ENCODE data around the gene NLRX1. TPM values are rescaled to one million over a fixed set of nuclear protein-coding genes. Genes with fewer than 3 reads are reported as not detected.
A peak's percentile ranks its signal among the peaks of the same experiment; 100 is the strongest.

The NLRX1 gene
- total RNA-seq, 1 experiment from 2014 or later, result 21.4 TPM

DNA sequence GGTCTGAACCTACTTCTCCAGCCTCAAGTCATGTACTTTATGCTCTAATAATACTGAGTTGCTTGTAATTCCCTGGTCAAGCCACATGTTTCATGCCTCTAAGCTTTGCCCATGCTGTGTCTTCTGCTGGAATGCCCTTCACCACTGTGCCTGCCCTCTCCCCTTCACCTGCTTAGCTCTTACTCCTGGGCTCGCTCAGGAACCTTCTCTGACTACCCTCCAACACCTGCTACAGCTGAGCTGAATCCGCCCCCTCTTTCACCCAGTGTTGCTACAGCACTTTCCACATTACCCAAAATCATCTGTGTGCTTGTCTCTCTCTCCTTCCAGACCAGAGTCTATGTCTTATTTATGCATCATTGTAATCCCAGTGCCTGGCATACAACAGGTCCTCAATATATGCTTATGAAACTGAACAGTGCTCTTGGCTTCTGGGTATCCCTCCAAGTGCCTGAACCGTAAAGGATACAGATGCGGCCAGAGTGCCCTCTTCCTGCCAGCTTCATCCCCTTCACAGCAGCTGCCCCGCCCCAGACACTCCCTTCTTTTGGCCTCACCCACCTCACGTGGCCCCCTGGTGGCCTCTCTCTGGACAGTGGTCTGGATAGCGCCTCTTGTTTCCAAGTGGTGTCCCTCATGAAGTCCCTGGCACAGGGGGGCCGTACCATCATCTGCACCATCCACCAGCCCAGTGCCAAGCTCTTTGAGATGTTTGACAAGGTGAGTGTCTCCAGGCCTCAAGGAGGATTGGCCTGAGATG is 12.6 kb upstream of the NLRX1 start:
- CTCF ChIA-PET, result interaction anchor here (0.9 to 1.7 kb wide), 7 partner anchors 8 to 182 kb away, joined by 3 to 7 read pairs (median 4); partner anchors contain the start of gene CBL
- BruUV-seq (replicated peaks), result no TSS peak

DNA sequence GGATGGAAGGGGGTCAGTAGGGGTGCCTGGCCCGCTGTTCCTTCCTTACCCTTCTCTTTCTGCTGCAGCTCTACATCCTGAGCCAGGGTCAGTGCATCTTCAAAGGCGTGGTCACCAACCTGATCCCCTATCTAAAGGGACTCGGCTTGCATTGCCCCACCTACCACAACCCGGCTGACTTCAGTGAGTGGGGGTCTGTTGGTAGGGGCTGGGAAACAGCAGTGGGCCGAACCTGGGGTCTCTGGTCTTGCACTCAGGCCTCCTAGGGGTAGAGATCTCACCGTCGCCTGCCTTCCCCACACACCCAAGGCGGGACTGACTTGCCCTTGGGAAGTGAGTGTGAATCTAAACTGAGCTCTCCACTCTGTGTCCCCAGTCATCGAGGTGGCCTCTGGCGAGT is 12.0 kb upstream of the NLRX1 start:
- no peaks in the 10 kb centered on the region for H4K20me1 ChIP-seq (ENCODE audit: insufficient read depth)
- H3K9me2 ChIP-seq (ENCODE audit: insufficient read depth), result no peaks in the 10 kb centered on the region
- H3K27ac ChIP-seq (ENCODE audit: low read depth, low read length), result no peak overlapping the region
- BruUV-seq (replicated peaks), result no TSS peak
- H3K4me2 ChIP-seq (ENCODE audit: low read length), result peak overlapping the region; percentile 38; the same call in 1 of the 2 replicates
- no peak overlapping the region for H2AFZ ChIP-seq (ENCODE audit: low read depth, low read length, poor library complexity, severe bottlenecking)
- TF ChIP-seq, protein P1, sequence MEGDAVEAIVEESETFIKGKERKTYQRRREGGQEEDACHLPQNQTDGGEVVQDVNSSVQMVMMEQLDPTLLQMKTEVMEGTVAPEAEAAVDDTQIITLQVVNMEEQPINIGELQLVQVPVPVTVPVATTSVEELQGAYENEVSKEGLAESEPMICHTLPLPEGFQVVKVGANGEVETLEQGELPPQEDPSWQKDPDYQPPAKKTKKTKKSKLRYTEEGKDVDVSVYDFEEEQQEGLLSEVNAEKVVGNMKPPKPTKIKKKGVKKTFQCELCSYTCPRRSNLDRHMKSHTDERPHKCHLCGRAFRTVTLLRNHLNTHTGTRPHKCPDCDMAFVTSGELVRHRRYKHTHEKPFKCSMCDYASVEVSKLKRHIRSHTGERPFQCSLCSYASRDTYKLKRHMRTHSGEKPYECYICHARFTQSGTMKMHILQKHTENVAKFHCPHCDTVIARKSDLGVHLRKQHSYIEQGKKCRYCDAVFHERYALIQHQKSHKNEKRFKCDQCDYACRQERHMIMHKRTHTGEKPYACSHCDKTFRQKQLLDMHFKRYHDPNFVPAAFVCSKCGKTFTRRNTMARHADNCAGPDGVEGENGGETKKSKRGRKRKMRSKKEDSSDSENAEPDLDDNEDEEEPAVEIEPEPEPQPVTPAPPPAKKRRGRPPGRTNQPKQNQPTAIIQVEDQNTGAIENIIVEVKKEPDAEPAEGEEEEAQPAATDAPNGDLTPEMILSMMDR (IDR thresholded peaks at IDR 0.05 in 2 of 3, conservative IDR thresholded peaks at IDR 0.05 in 1 of 3; ENCODE audit: borderline replicate concordance in 1 of 3, insufficient read depth in 1 of 3, low read depth in 2 of 3, low read length in 2 of 3), result peak in 1 of 3 experiments; percentile 5; a peak in 1 of 6 replicates
- no peak for TF ChIP-seq YY1 (IDR thresholded peaks at IDR 0.05; ENCODE audit: extremely low read depth, insufficient replicate concordance, low read depth, low read length)
- H3K4me1 ChIP-seq (ENCODE audit: control insufficient read depth in 1 of 2, insufficient read depth in 2 of 2, low read length in 2 of 2), result peaks cover 8 to 11% of the 10 kb centered on the region in 2 experiments; a peak in 3 of 4 replicates
- no peaks in the 10 kb centered on the region for H3K79me2 ChIP-seq (ENCODE audit: insufficient read depth, low read length)
- POLR2A ChIA-PET, result no interaction called here
- ATAC-seq, result no peak
- H3K9ac ChIP-seq (ENCODE audit: low read length), result no peak overlapping the region
- RAD21 ChIA-PET (ENCODE audit: low non-redundant PET in 1 of 2, low total read pairs in 2 of 2, uncharacterized antibody in 2 of 2, unreplicated experiment in 2 of 2), result no interaction called here
- no peaks in the 10 kb centered on the region for H3K27me3 ChIP-seq (ENCODE audit: insufficient read depth, low read length)
- H3K9me3 ChIP-seq (ENCODE audit: control insufficient read depth in 1 of 2, insufficient read depth in 1 of 2, low read depth in 1 of 2, low read length in 2 of 2), result no peaks in the 10 kb centered on the region
- no peaks in the 10 kb centered on the region for H3K36me3 ChIP-seq (ENCODE audit: control insufficient read depth in 1 of 2, insufficient read depth in 2 of 2, low read length in 2 of 2)
- CTCF ChIA-PET, result interaction anchor here (1.0 to 1.6 kb wide), 5 partner anchors 9 to 182 kb away, joined by 3 to 6 read pairs (median 3); partner anchors contain the start of gene CBL
- intact Hi-C loops (cut with micrococcal nuclease), result no loop called here
- no peak overlapping the region for H3K4me3 ChIP-seq (replicated peaks in 1 of 2; ENCODE audit: low read depth in 1 of 2, low read length in 2 of 2)
- no peak for DNase-seq (ENCODE audit: low read depth, low spot score)

More for the DNA sequence above, 12.6 kb upstream of the NLRX1 start:
- TF ChIP-seq, protein P1 (IDR thresholded peaks at IDR 0.05 in 2 of 3, conservative IDR thresholded peaks at IDR 0.05 in 1 of 3; ENCODE audit: borderline replicate concordance in 1 of 3, insufficient read depth in 1 of 3, low read depth in 2 of 3, low read length in 2 of 3), result peak; percentile 58 to 65 (median 60); a peak in 5 of 6 replicates
- TF ChIP-seq CEBPB (IDR thresholded peaks at IDR 0.05; ENCODE audit: low read depth), result no peak
- Histone ChIP-seq H3K9ac (ENCODE audit: low read length) (no peak overlapping the region), H3K27me3 (ENCODE audit: insufficient read depth, low read length) (no peaks in the 10 kb centered on the region), H3K4me1 (ENCODE audit: control insufficient read depth in 1 of 2, insufficient read depth in 2 of 2, low read length in 2 of 2) (peaks cover 8 to 11% of the 10 kb centered on the region in 2 experiments; a peak in 3 of 4 replicates), H2AFZ (ENCODE audit: low read depth, low read length, poor library complexity, severe bottlenecking) (no peak overlapping the region), H3K4me3 (replicated peaks in 1 of 2; ENCODE audit: low read depth in 1 of 2, low read length in 2 of 2) (no peak overlapping the region), H3K36me3 (ENCODE audit: control insufficient read depth in 1 of 2, insufficient read depth in 2 of 2, low read length in 2 of 2) (no peaks in the 10 kb centered on the region), H3K27ac (ENCODE audit: low read depth, low read length) (no peak overlapping the region), H3K9me3 (ENCODE audit: control insufficient read depth in 1 of 2, insufficient read depth in 1 of 2, low read depth in 1 of 2, low read length in 2 of 2) (no peaks in the 10 kb centered on the region), H3K9me2 (ENCODE audit: insufficient read depth) (no peaks in the 10 kb centered on the region), H3K4me2 (ENCODE audit: low read length) (peak overlapping the region; percentile 38; the same call in 1 of the 2 replicates), H4K20me1 (ENCODE audit: insufficient read depth) (no peaks in the 10 kb centered on the region), H3K79me2 (ENCODE audit: insufficient read depth, low read length) (no peaks in the 10 kb centered on the region)
- ATAC-seq (peak; percentile 94), DNase-seq (ENCODE audit: low read depth, low spot score) (peak; percentile 43)
- intact Hi-C loops (cut with micrococcal nuclease), result no loop called here
- POLR2A ChIA-PET, result interaction anchor here (1.1 kb wide), 1 partner anchor 11 kb away, joined by 3 read pairs; no protein-coding TSS in a partner anchor
- RAD21 ChIA-PET (ENCODE audit: low non-redundant PET in 1 of 2, low total read pairs in 2 of 2, uncharacterized antibody in 2 of 2, unreplicated experiment in 2 of 2), result no interaction called here

All from HCT116 (cell line).